Neuronal stem cell (in vitro differentiated cells): ENCODE data around the gene LDHA. TPM values are rescaled to one million over a fixed set of nuclear protein-coding genes. Genes with fewer than 3 reads are reported as not detected.
A peak's percentile ranks its signal among the peaks of the same experiment; 100 is the strongest.

Source experiments
- DNase-seq: peaks from one replicate; pipeline ENCODE4 v3.0.0-alpha.2; 2013; ENCODE audit warnings: low spot score
- H2AFZ ChIP-seq: one replicate; pipeline ENCODE4 v1.6.1; 2013; ENCODE audit warnings: mild to moderate bottlenecking, low read length, inconsistent platforms
- H2AK5ac ChIP-seq: 2 replicates; pipeline ENCODE4 v1.6.1; 2013; ENCODE audit warnings: low read depth, mild to moderate bottlenecking, inconsistent platforms, low read length, moderate library complexity, mixed read lengths
- H2BK120ac ChIP-seq: 2 replicates; pipeline ENCODE4 v1.6.1; 2013; ENCODE audit warnings: low read depth, mild to moderate bottlenecking, inconsistent platforms, low read length, moderate library complexity, mixed read lengths
- H2BK12ac ChIP-seq: one replicate; pipeline ENCODE4 v1.6.1; 2013; ENCODE audit warnings: low read length, inconsistent platforms
- H2BK15ac ChIP-seq: 2 replicates; pipeline ENCODE4 v1.6.1; 2013; ENCODE audit warnings: mild to moderate bottlenecking, low read length, inconsistent platforms, mixed read lengths
- H2BK5ac ChIP-seq: one replicate; pipeline ENCODE4 v1.6.1; 2013; ENCODE audit warnings: inconsistent platforms, mild to moderate bottlenecking, low read length, moderate library complexity
- H3K14ac ChIP-seq: one replicate; pipeline ENCODE4 v1.6.1; 2013; ENCODE audit warnings: low read length, inconsistent platforms
- H3K18ac ChIP-seq: 2 replicates; pipeline ENCODE4 v1.6.1; 2013; ENCODE audit warnings: low read length, inconsistent platforms
- H3K23ac ChIP-seq: 2 replicates; pipeline ENCODE4 v1.6.1; 2013; ENCODE audit warnings: low read depth, mild to moderate bottlenecking, mixed read lengths, low read length, inconsistent platforms; ENCODE audit not compliant: poor library complexity
- H3K27ac ChIP-seq: replicated peaks from 3 replicates; pipeline ENCODE4 v1.5.1; 2013; ENCODE audit warnings: low read length, inconsistent platforms
- H3K27me3 ChIP-seq, 3 experiments: 2 replicates each; pipeline ENCODE4 v1.6.1; 2013; ENCODE audit warnings: low read length in 3 of 3, mild to moderate bottlenecking in 2 of 3, inconsistent platforms in 1 of 3, low read depth in 1 of 3, mixed read lengths in 1 of 3, moderate library complexity in 1 of 3; ENCODE audit not compliant: control insufficient read depth in 3 of 3, insufficient read depth in 3 of 3
- H3K36me3 ChIP-seq, 2 donors: replicated peaks in 1 of 2; 2 replicates each; pipeline ENCODE4 v1.6.1; 2013; ENCODE audit warnings: low read length in 2 of 2; ENCODE audit not compliant: control insufficient read depth in 2 of 2, insufficient read depth in 2 of 2
- H3K4ac ChIP-seq: 2 replicates; pipeline ENCODE4 v1.6.1; 2013; ENCODE audit warnings: inconsistent platforms, mild to moderate bottlenecking, low read length, moderate library complexity
- H3K4me1 ChIP-seq, 2 donors: 1 replicate in 1 of 2; 2 replicates in 1 of 2; pipeline ENCODE4 v1.6.1; 2013; ENCODE audit warnings: low read length in 2 of 2, low read depth in 1 of 2; ENCODE audit not compliant: control insufficient read depth in 2 of 2, insufficient read depth in 1 of 2
- H3K4me2 ChIP-seq: one replicate; pipeline ENCODE4 v1.6.1; 2013; ENCODE audit warnings: mild to moderate bottlenecking, low read length, inconsistent platforms; ENCODE audit not compliant: insufficient read depth, poor library complexity, severe bottlenecking
- H3K4me3 ChIP-seq, 2 donors: 2 replicates each; pipeline ENCODE4 v1.5.1; 2013; ENCODE audit warnings: low read length in 2 of 2, mild to moderate bottlenecking in 2 of 2, inconsistent platforms in 1 of 2, moderate library complexity in 1 of 2
- H3K79me1 ChIP-seq: one replicate; pipeline ENCODE4 v1.6.1; 2013; ENCODE audit warnings: low read depth, mild to moderate bottlenecking, inconsistent platforms, low read length, moderate library complexity
- H3K9ac ChIP-seq: one replicate; pipeline ENCODE4 v1.6.1; 2013; ENCODE audit warnings: mild to moderate bottlenecking, low read depth, low read length, inconsistent platforms; ENCODE audit not compliant: poor library complexity
- H3K9me3 ChIP-seq, 2 donors: replicated peaks in 1 of 2; 2 replicates each; pipeline versions ENCODE3 to v1.6.1; 2013; ENCODE audit warnings: low read length in 2 of 2, mild to moderate bottlenecking in 2 of 2, inconsistent platforms in 1 of 2, low read depth in 1 of 2, mixed read lengths in 1 of 2, moderate library complexity in 1 of 2; ENCODE audit not compliant: control insufficient read depth in 2 of 2, insufficient read depth in 1 of 2
- H4K8ac ChIP-seq: one replicate; pipeline ENCODE4 v1.6.1; 2013; ENCODE audit warnings: low read depth, mild to moderate bottlenecking, inconsistent platforms, low read length, moderate library complexity
- H4K91ac ChIP-seq: one replicate; pipeline ENCODE4 v1.6.1; 2013; ENCODE audit warnings: low read length, low read depth, mild to moderate bottlenecking, inconsistent platforms; ENCODE audit not compliant: poor library complexity
- WGBS, 2 donors: extraction: QIAGEN DNeasy Blood & Tissue Kit; methylation state at CpG; one replicate each; pipeline ENCODE4 v1.1.7; 2013; ENCODE audit warnings: missing lambda C conversion rate in 2 of 2, mixed read lengths in 1 of 2; ENCODE audit not compliant: insufficient read length in 2 of 2, insufficient replicate concordance in 1 of 2; ENCODE audit errors: extremely low coverage in 2 of 2; 5-methylcytosine and 5-hydroxymethylcytosine counted together
- polyA plus RNA-seq, 2 experiments: library from polyadenylated mRNA; stranded (reverse); fragments of 200-250 nt; gene quantifications; one replicate each; pipeline ENCODE4 v1.2.3, GENCODE V29; 2013

The LDHA gene
- polyA plus RNA-seq (2013, experiment 1 of 2), result 91.4 TPM
- polyA plus RNA-seq (2013, experiment 2 of 2), result 92.2 TPM

DNA sequence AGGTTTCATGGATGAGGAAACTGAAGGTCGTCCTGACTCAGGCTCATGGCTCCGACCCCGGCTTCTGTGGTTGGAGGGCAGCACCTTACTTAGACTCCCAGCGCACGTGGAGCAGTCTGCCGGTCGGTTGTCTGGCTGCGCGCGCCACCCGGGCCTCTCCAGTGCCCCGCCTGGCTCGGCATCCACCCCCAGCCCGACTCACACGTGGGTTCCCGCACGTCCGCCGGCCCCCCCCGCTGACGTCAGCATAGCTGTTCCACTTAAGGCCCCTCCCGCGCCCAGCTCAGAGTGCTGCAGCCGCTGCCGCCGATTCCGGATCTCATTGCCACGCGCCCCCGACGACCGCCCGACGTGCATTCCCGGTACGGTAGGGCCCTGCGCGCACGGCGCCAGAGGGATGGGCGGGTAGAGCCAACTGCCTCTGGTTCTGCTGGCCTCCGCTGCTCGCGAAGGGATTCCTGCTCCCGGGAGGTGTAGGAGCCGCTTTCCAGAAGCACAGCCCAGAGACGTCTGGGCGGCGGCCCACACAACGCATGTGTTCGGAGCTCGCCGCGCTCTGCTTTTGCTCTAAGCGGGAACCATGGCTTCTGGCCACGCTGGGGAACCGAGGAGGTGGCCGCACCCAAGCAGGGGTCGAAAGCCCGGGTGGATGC is at the start of gene LDHA:
LDHA (plus strand) TSS at position 289 of the 653 bp plus-strand sequence. CDS start 2,280 bp downstream, outside the sequence.
- peak within 1 kb of the TSS; percentile 46 for H2BK12ac ChIP-seq
- peak within 1 kb of the TSS; percentile 52 for H3K4me2 ChIP-seq
- peak within 1 kb of the TSS; percentile 2 for H2BK15ac ChIP-seq
- H3K27me3 ChIP-seq, result peaks cover 0 to 14% (median 0%) of the 10 kb centered on the region in 3 experiments
- peak within 1 kb of the TSS; percentile 71 to 79 for H3K4me3 ChIP-seq
- H3K4me1 ChIP-seq, result peaks cover 3 to 4% of the 10 kb centered on the region in 2 donors
- H3K79me1 ChIP-seq, result no peaks in the 10 kb centered on the region
- peaks cover 4 to 26% of the 10 kb centered on the region in 2 donors for H3K36me3 ChIP-seq
- peak within 1 kb of the TSS; percentile 43 for H3K4ac ChIP-seq
- peak within 1 kb of the TSS; percentile 72 for H4K8ac ChIP-seq
- peak; percentile 39 for DNase-seq
- peak within 1 kb of the TSS; percentile 97 for H3K18ac ChIP-seq
- peak within 1 kb of the TSS; percentile 88 for H2AK5ac ChIP-seq
- peak within 1 kb of the TSS; percentile 71 for H2BK5ac ChIP-seq
- H3K27ac ChIP-seq, result peak within 1 kb of the TSS; percentile 93
- peak within 1 kb of the TSS; percentile 26 for H4K91ac ChIP-seq
- H2BK120ac ChIP-seq, result peak within 1 kb of the TSS; percentile 99
- H3K14ac ChIP-seq, result peak within 1 kb of the TSS; percentile 77
- H3K9me3 ChIP-seq, result no peaks in the 10 kb centered on the region
- peak within 1 kb of the TSS; percentile 80 for H3K9ac ChIP-seq
- H3K23ac ChIP-seq, result peak within 1 kb of the TSS; percentile 100
- peak within 1 kb of the TSS; percentile 79 for H2AFZ ChIP-seq
- WGBS, 2 donors, result no CpG with 5 or more reads among the region's 60 CpGs

- Histone ChIP-seq H3K36me3 (peaks cover 6 to 87% of the 10 kb centered on the region in 2 donors), H3K18ac (no peak overlapping the region), H3K23ac (no peak overlapping the region), H3K27me3 (no peaks in the 10 kb centered on the region), H2BK120ac (no peak overlapping the region), H2BK15ac (no peak overlapping the region), H4K91ac (no peak overlapping the region), H3K4me2 (no peak overlapping the region), H3K27ac (no peak overlapping the region), H2AFZ (no peak overlapping the region), H3K9me3 (no peaks in the 10 kb centered on the region), H3K9ac (no peak overlapping the region), H3K14ac (no peak overlapping the region), H2AK5ac (no peak overlapping the region), H3K4me1 (no peaks in the 10 kb centered on the region), H3K4ac (no peak overlapping the region), H4K8ac (no peak overlapping the region), H2BK12ac (no peak overlapping the region), H3K79me1 (no peaks in the 10 kb centered on the region), H2BK5ac (no peak overlapping the region), H3K4me3 (no peak overlapping the region)
- DNase-seq, result no peak
- WGBS, 2 donors, result no CpG with 5 or more reads among the region's 5 CpGs
Observed at GRCh38 chr11:18347471-18348125, 46.8 kb upstream of the LDHA start.

- H3K36me3 ChIP-seq, result peaks cover 7 to 89% of the 10 kb centered on the region in 2 donors
- H3K14ac ChIP-seq, result no peak overlapping the region
- no peak overlapping the region for H3K9ac ChIP-seq
- no peak overlapping the region for H2AK5ac ChIP-seq
- H4K91ac ChIP-seq, result no peak overlapping the region
- H2BK12ac ChIP-seq, result no peak overlapping the region
- H3K27me3 ChIP-seq, result no peaks in the 10 kb centered on the region
- no peak overlapping the region for H3K4me3 ChIP-seq
- no peak overlapping the region for H3K4ac ChIP-seq
- no peak for DNase-seq
- H3K23ac ChIP-seq, result no peak overlapping the region
- no peaks in the 10 kb centered on the region for H3K4me1 ChIP-seq
- no peak overlapping the region for H2BK5ac ChIP-seq
- no peak overlapping the region for H2BK120ac ChIP-seq
- H3K79me1 ChIP-seq, result no peaks in the 10 kb centered on the region
- WGBS, 2 donors, result no CpG with 5 or more reads among the region's 3 CpGs
- H3K27ac ChIP-seq, result no peak overlapping the region
- no peak overlapping the region for H2BK15ac ChIP-seq
- no peak overlapping the region for H2AFZ ChIP-seq
- no peak overlapping the region for H3K18ac ChIP-seq
- no peak overlapping the region for H4K8ac ChIP-seq
- no peak overlapping the region for H3K4me2 ChIP-seq
- H3K9me3 ChIP-seq, result no peaks in the 10 kb centered on the region
Observed at GRCh38 chr11:18352581-18352980, 41.8 kb upstream of the LDHA start.

DNA sequence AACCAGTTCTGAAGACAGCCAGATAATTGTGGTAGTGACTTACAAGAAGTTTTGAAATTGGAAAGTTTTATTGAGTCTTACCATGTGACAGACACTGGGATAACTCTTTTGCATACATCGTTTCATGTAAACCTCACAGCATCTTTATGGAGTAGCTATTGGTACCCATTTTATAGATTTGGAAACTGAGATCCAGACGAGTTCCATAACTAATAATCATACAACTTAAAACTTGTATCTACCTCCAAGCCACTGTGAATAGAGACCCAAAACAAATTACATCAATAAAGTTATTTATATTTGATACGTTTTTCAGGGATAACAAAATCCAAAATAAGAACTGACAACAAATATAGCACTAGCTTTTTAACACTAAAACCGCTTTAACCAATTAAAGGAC is 35.7 kb upstream of the LDHA start:
- Histone ChIP-seq H3K18ac (no peak overlapping the region), H3K4me1 (no peaks in the 10 kb centered on the region), H4K91ac (no peak overlapping the region), H2AFZ (no peak overlapping the region), H4K8ac (no peak overlapping the region), H3K4ac (no peak overlapping the region), H3K23ac (no peak overlapping the region), H3K9me3 (no peaks in the 10 kb centered on the region), H2BK12ac (no peak overlapping the region), H2AK5ac (no peak overlapping the region), H3K27ac (no peak overlapping the region), H2BK5ac (no peak overlapping the region), H3K4me2 (no peak overlapping the region), H3K79me1 (no peaks in the 10 kb centered on the region), H3K4me3 (no peak overlapping the region), H3K27me3 (no peaks in the 10 kb centered on the region), H2BK15ac (no peak overlapping the region), H3K14ac (no peak overlapping the region), H2BK120ac (no peak overlapping the region), H3K36me3 (peaks cover 24 to 91% of the 10 kb centered on the region in 2 donors), H3K9ac (no peak overlapping the region)
- WGBS, 2 donors, result no CpG with 5 or more reads among the region's 4 CpGs
- DNase-seq, result no peak
